GM10847 (cell line): Measurements from ENCODE around the gene GAST.
A peak's percentile ranks its signal among the peaks of the same experiment; 100 is the strongest.

Experiments used
- POLR2A ChIP-seq: IDR thresholded peaks from 2 replicates; pipeline ENCODE4 v1.6.1; 2011; ENCODE audit not compliant: insufficient read length; ENCODE audit errors: extremely low read depth

GAST gene

GRCh38 chr17:41679740-41680425, 32.2 kb upstream of the GAST start:
- no peak for TF ChIP-seq POLR2A

DNA sequence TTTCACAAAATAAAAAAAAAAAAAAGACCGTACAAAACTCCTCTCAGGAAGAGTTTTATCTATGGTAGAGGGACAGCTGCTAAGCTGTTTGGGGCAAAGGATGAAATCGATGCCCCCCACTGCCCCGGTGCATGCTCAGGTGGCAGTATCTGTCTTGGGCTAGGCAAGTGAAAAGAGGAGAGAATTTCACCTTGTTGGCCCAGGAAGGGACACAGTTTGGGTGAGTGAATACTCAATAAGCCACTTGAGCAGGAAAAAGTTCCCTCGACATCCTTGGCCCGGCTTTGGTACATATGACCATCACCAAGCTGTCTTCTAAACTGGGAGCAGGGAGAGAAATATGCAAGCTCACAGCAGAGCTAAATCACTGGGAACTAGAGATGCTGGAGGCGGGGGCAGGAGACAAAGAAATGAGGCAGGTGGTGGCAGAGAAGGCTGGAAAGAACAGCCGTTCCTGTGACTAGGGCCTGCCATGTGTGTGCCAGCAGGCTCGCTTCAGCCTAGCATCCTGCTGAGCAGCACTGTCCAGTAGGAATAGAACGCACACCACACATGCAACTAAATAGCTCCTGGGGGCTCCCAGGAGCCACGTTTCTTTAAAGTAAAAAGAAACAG, 31.6 kb upstream of the GAST start:
- TF ChIP-seq POLR2A: no peak

- TF ChIP-seq POLR2A: no peak
These were observed 30.4 kb upstream of the GAST start for GRCh38 chr17:41681776-41682175.

DNA sequence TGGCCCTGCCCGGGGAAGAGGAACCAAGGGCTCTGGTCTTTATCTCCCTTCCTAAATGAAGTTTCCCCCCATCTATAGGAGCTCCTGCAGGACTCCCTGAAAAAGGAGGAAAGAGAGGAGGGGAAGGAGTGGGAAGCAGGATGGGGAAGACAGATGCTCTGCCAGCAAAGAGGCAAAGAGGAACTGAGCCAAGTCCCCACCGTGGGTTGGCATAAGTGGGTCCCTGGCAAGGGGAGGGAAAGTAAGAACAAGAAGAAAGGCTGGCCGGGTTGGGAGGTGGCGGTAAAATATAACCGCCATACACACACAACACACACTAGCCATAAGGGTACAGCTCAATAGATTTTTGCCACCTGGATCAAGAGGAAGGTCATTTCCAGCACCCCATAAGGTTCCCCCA, 29.5 kb upstream of the GAST start:
- no peak for TF ChIP-seq POLR2A

DNA sequence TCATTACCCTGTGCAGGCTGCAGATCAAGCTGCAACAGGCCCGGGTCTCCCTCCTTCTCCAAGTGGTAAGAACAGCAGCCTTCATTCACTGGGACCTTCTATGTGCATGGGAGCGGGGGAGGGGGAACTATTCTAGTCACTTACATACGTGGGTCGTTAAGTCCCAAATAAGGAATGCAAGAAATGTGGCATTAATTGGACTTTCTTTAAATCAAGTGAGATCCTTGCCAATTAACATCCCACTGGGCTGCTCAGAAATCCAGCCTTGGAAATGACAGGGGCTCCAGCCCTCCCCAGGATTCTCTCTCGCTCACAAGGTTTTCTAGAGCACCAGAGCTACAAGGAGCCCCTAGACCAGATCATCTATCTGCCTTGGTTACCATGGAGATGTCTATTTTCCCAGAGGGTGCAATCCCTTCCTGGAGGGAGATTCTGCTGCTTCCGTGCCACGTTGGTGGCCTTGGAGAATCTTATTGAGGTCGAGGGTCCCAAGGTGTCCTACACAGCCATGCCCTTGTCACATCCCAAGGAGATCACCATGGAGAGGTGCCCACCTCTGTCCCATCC, 28.6 kb upstream of the GAST start:
- TF ChIP-seq POLR2A: no peak

DNA sequence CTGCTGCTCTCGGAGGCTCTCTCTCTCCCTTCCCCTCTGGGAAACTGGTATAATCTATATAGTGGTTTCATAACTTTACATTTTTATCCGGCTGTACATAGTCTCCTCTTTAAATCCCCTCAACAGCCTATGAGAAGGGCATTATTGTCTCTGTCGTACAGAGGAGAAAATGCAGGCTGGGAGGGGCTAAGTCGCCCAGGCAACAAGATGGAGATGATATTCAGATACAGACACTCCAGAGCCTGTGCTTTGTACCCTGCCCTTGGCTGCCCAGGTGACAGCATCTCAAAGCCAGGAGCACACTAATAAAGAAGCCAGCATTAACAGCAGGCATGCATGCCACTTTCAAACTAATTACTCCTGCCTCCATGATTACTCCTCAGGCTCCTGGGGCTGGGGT, 28.1 kb upstream of the GAST start:
- TF ChIP-seq POLR2A: no peak

DNA sequence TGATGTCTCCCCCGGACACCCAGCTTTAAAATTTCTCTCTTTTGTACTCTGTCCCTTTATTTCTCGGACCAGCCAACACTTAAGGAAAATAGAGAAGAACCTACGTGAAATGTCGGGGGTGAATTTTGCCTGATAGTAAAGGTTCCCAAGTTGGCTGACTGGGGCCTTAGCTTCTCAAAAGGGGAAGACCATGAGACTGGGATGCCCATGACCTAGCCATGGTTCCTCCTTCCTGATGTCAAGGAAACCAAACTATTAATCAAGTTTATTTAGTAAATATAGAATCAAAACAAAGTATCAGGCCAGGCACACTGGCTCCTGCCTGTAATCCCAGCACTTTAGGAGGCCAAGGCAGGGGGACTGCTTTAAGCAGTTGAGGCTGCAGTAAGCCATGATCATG, 25.9 kb upstream of the GAST start:
- no peak for TF ChIP-seq POLR2A

GRCh38 chr17:41687828-41688640, 24.1 kb upstream of the GAST start:
- no peak for TF ChIP-seq POLR2A

GRCh38 chr17:41688641-41689496, 23.3 kb upstream of the GAST start, which contains the start of gene EIF1:
EIF1 (plus strand) TSS chr17:41688885; CDS start chr17:41689039, 154 bp downstream.
- TF ChIP-seq POLR2A: peak; percentile 99

GRCh38 chr17:41689497-41690299, 22.4 kb upstream of the GAST start:
- TF ChIP-seq POLR2A: no peak

- no peak for TF ChIP-seq POLR2A
These were observed 21.6 kb upstream of the GAST start for GRCh38 chr17:41690497-41690896.

DNA sequence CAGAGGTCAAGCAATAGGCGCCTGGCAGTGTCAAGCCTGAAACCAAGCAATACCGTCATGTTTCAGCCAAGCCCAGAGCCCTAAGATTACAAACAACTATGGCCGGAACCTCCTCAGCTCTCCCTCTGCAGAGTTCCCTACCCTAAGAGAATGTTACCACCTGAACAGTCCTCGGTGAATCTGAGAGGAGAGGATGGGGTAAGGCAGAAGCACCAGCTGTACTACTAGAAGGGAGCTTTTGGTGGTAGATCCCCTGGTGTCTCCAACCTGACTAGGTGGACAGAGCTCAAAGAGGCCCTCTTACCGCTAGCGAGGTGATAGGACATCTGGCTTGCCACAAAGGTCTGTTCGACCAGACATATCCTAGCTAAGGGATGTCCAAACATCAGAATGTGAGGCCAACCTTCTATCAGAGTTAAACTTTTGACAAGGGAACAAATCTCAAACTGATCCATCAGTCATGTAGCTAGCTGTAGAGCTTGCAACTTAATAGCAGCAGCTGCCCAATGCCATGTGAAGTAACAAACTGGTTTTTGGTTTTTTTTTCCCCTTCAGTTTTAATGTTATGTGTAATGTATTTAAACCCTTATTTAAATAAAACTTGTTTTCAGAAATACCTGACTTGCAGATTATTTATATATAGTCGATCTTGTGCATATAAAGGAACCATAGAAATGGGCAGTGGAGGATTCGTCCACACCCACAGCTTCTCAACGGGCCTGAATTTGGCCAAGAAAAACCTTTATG, 20.9 kb upstream of the GAST start:
- peak; percentile 13 for TF ChIP-seq POLR2A
